GM19035 (cell line): Measurements from ENCODE around the gene TIMM44.
"Not testable (repeated sequence)": the region's sequence is repeated elsewhere in the genome, so short reads cannot be mapped to it uniquely, and the experiment has no call there.

Experiments used
- ATAC-seq: cut with Tn5 transposase; IDR thresholded peaks from one replicate; pipeline ENCODE4 v1.9.1; 2021; ENCODE audit not compliant: unreplicated experiment

Gene TIMM44

GRCh38 chr19:7953060-7953459 is 9.6 kb upstream of the TIMM44 start:
- no peak for ATAC-seq

- no peak for ATAC-seq
Observed at GRCh38 chr19:7947939-7948338, 4.5 kb upstream of the TIMM44 start.

- ATAC-seq, result peak; percentile 31
Observed at GRCh38 chr19:7944177-7944761, 803 bp upstream of the TIMM44 start.

GRCh38 chr19:7942981-7943443 is 454 bp downstream of the TIMM44 start:
- ATAC-seq, result no peak

- ATAC-seq, result no peak
Observed at GRCh38 chr19:7941895-7942596, 1.4 kb downstream of the TIMM44 start.

GRCh38 chr19:7940841-7941240 is 2.6 kb downstream of the TIMM44 start:
- ATAC-seq, result no peak

- ATAC-seq, result no peak
Observed at GRCh38 chr19:7934766-7935165, 8.7 kb downstream of the TIMM44 start.

GRCh38 chr19:7933828-7934725 is 9.4 kb downstream of the TIMM44 start:
- ATAC-seq, result no peak

- no peak for ATAC-seq
Observed at GRCh38 chr19:7933411-7933810, 10.1 kb downstream of the TIMM44 start.

- no peak for ATAC-seq
Observed at GRCh38 chr19:7932930-7933300, 10.6 kb downstream of the TIMM44 start.

- ATAC-seq, result no peak
Observed at GRCh38 chr19:7932276-7932929, 11.1 kb downstream of the TIMM44 start.

- ATAC-seq, result no peak
Observed at GRCh38 chr19:7931221-7932061, 12.0 kb downstream of the TIMM44 start.

- ATAC-seq, result no peak
Observed at GRCh38 chr19:7930765-7931164, 12.7 kb downstream of the TIMM44 start.

- not testable (repeated sequence) for ATAC-seq
Observed at GRCh38 chr19:7930030-7930429, 13.4 kb downstream of the TIMM44 start.

GRCh38 chr19:7928741-7929701 is 14.4 kb downstream of the TIMM44 start:
- no peak for ATAC-seq

GRCh38 chr19:7928334-7928706 is 15.1 kb downstream of the TIMM44 start:
- ATAC-seq, result no peak

- no peak for ATAC-seq
Observed at GRCh38 chr19:7927605-7928333, 15.7 kb downstream of the TIMM44 start.

GRCh38 chr19:7926727-7927604 is 16.5 kb downstream of the TIMM44 start:
- ATAC-seq, result no peak
